Liver (tissue), 9 donors: ENCODE results near the gene TCF25. TPM values are rescaled to one million over a fixed set of nuclear protein-coding genes. Genes with fewer than 3 reads are reported as not detected.

Experiments
- DNase-seq: peaks from one replicate; pipeline ENCODE4 v3.0.0-alpha.2; 2017; ENCODE audit warnings: low spot score
- H3K27ac ChIP-seq, 2 donors: one replicate each; pipeline ENCODE4 v1.7.0; 2013; ENCODE audit warnings: inconsistent platforms in 2 of 2, low read length in 2 of 2, control low read depth in 1 of 2, low read depth in 1 of 2, mild to moderate bottlenecking in 1 of 2
- H3K27me3 ChIP-seq, 4 donors: one replicate each; pipeline versions ENCODE4 v1.6.1 to v1.7.0; 2013; ENCODE audit warnings: low read length in 3 of 4, inconsistent platforms in 1 of 4, mild to moderate bottlenecking in 1 of 4, moderate library complexity in 1 of 4; ENCODE audit not compliant: control insufficient read depth in 4 of 4, insufficient read depth in 4 of 4
- H3K36me3 ChIP-seq, 4 donors: one replicate each; pipeline versions ENCODE4 v1.6.1 to v1.7.0; 2013; ENCODE audit warnings: low read length in 3 of 4, mild to moderate bottlenecking in 3 of 4, low read depth in 1 of 4, moderate library complexity in 1 of 4; ENCODE audit not compliant: control insufficient read depth in 4 of 4, insufficient read depth in 3 of 4
- H3K4me1 ChIP-seq, 4 donors: one replicate each; pipeline versions ENCODE4 v1.6.1 to v1.7.0; 2013; ENCODE audit warnings: low read length in 3 of 4, mild to moderate bottlenecking in 3 of 4, moderate library complexity in 1 of 4; ENCODE audit not compliant: control insufficient read depth in 4 of 4, insufficient read depth in 4 of 4
- H3K4me3 ChIP-seq, 3 donors: one replicate each; pipeline versions ENCODE4 v1.6.1 to v1.7.0; 2013; ENCODE audit warnings: low read length in 3 of 3, control low read depth in 1 of 3, low read depth in 1 of 3, mild to moderate bottlenecking in 1 of 3
- H3K9ac ChIP-seq, 2 donors: one replicate each; pipeline ENCODE4 v1.7.0; 2013; ENCODE audit warnings: low read length in 2 of 2, mild to moderate bottlenecking in 2 of 2, moderate library complexity in 2 of 2, control low read depth in 1 of 2, low read depth in 1 of 2
- H3K9me3 ChIP-seq, 4 donors: one replicate each; pipeline versions ENCODE4 v1.6.1 to v1.7.0; 2013; ENCODE audit warnings: low read length in 3 of 4; ENCODE audit not compliant: control insufficient read depth in 4 of 4
- CTCF ChIP-seq: fragments of 150-350 bp; IDR thresholded peaks from 2 replicates; pipeline ENCODE4 v1.5.1; 2017; ENCODE audit warnings: improper control_type of control experiment, low read depth, low read length; ENCODE audit not compliant: missing input control
- EGR1 ChIP-seq, 2 donors: IDR thresholded peaks; 2 replicates each; pipeline ENCODE4 v1.6.1; 2016 to 2018; ENCODE audit warnings: antibody characterized with exemption in 2 of 2, low read depth in 2 of 2
- FOXA2 ChIP-seq: IDR thresholded peaks from 2 replicates; pipeline ENCODE4 v1.6.1; 2016; ENCODE audit warnings: antibody characterized with exemption
- GABPA ChIP-seq, 2 donors: IDR thresholded peaks in 1 of 2; conservative IDR thresholded peaks in 1 of 2; 2 replicates each; pipeline ENCODE4 v1.6.1; 2016; ENCODE audit warnings: antibody characterized with exemption in 2 of 2, mild to moderate bottlenecking in 1 of 2, moderate library complexity in 1 of 2
- HNF4A ChIP-seq, 2 donors: conservative IDR thresholded peaks; 2 replicates each; pipeline ENCODE4 v1.6.1; 2016; ENCODE audit warnings: antibody characterized with exemption in 2 of 2, mild to moderate bottlenecking in 2 of 2
- HNF4G ChIP-seq: IDR thresholded peaks from 2 replicates; pipeline ENCODE4 v1.6.1; 2016; ENCODE audit warnings: antibody characterized with exemption
- JUND ChIP-seq, 2 donors: IDR thresholded peaks; 2 replicates each; pipeline ENCODE4 v1.6.1; 2016; ENCODE audit warnings: antibody characterized with exemption in 2 of 2
- RAD21 ChIP-seq, 2 donors: IDR thresholded peaks; 2 replicates each; pipeline ENCODE4 v1.6.1; 2016; ENCODE audit warnings: antibody characterized with exemption in 2 of 2, mild to moderate bottlenecking in 2 of 2
- REST ChIP-seq: IDR thresholded peaks from 2 replicates; pipeline ENCODE4 v1.6.1; 2016; ENCODE audit warnings: antibody characterized with exemption, mild to moderate bottlenecking
- RXRA ChIP-seq, 2 donors: IDR thresholded peaks; 2 replicates each; pipeline ENCODE4 v1.6.1; 2017 to 2018; ENCODE audit warnings: antibody characterized with exemption in 2 of 2, mild to moderate bottlenecking in 1 of 2
- SP1 ChIP-seq: IDR thresholded peaks from 2 replicates; pipeline ENCODE4 v1.6.1; 2018; ENCODE audit warnings: antibody characterized with exemption, mild to moderate bottlenecking
- YY1 ChIP-seq: IDR thresholded peaks from 2 replicates; pipeline ENCODE4 v1.6.1; 2016; ENCODE audit warnings: antibody characterized with exemption, mild to moderate bottlenecking
- ZBTB33 ChIP-seq: IDR thresholded peaks from 2 replicates; pipeline ENCODE4 v1.6.1; 2016; ENCODE audit warnings: antibody characterized with exemption
- WGBS: extraction: QIAGEN DNeasy Blood & Tissue Kit; methylation state at CpG from one replicate; pipeline ENCODE4 v1.1.7; 2013; 5-methylcytosine and 5-hydroxymethylcytosine counted together
- polyA plus RNA-seq, 2 donors: library from polyadenylated mRNA; stranded (reverse) in 1 of 2; unstranded in 1 of 2; fragments of 200-250 nt in 1 of 2; fragments of >200 nt in 1 of 2; fragmentation: Nextera tagmentation in 1 of 2; extraction: Ambion mirVana in 1 of 2; gene quantifications; one replicate each; pipeline versions ENCODE4 v1.2.1 to v1.2.3, GENCODE V29; 2013 to 2015
- total RNA-seq, 2 donors: library from RNA; depleted of rRNA; stranded (reverse); fragments of >200 nt; gene quantifications; one replicate each; pipeline ENCODE4 v1.2.3, GENCODE V29; 2014
- donor health status: healthy.
- donor health status: healthy.
- donor health status: healthy.
- donor health status: healthy.
- donor health status: healthy.

The TCF25 gene
- total and polyA plus RNA-seq, 4 donors, result 59.6 to 98.8 (median 76.8) TPM

GRCh38 chr16:89945654-89946053 lies 72.3 kb downstream of the TCF25 start (continued):
- TF ChIP-seq YY1, result no peak

- no peak for DNase-seq
- Histone ChIP-seq H3K4me1 (peaks cover 7 to 16% (median 9%) of the 10 kb centered on the region in 4 donors), H3K27ac (no peak overlapping the region), H3K4me3 (no peak overlapping the region), H3K9ac (no peak overlapping the region), H3K9me3 (no peaks in the 10 kb centered on the region), H3K36me3 (no peaks in the 10 kb centered on the region), H3K27me3 (no peaks in the 10 kb centered on the region)
- no peak for TF ChIP-seq GABPA (IDR thresholded peaks at IDR 0.05 in 1 of 2, conservative IDR thresholded peaks at IDR 0.05 in 1 of 2)
- no peak for TF ChIP-seq HNF4G
- no peak for TF ChIP-seq RXRA (IDR thresholded peaks at IDR 0.05)
- no peak for TF ChIP-seq REST
- no peak for TF ChIP-seq JUND (IDR thresholded peaks at IDR 0.05)
- TF ChIP-seq HNF4A (conservative IDR thresholded peaks at IDR 0.05), result no peak
- no peak for TF ChIP-seq CTCF
- 75% methylated on average over 5 of the region's 5 CpGs for WGBS
These were observed 73.1 kb downstream of the TCF25 start for GRCh38 chr16:89946515-89946914.

GRCh38 chr16:89949121-89949742 lies 75.8 kb downstream of the TCF25 start:
- WGBS, result 29% methylated on average over 55 of the region's 55 CpGs
- Histone ChIP-seq H3K36me3 (no peaks in the 10 kb centered on the region), H3K9me3 (no peaks in the 10 kb centered on the region), H3K27me3 (no peaks in the 10 kb centered on the region), H3K9ac (no peak overlapping the region), H3K27ac (no peak overlapping the region), H3K4me1 (peaks cover 7 to 16% (median 9%) of the 10 kb centered on the region in 4 donors), H3K4me3 (peak overlapping the region in 2 of 3 donors; percentile 54 to 76)
- TF ChIP-seq RAD21 (IDR thresholded peaks at IDR 0.05) (no peak), SP1 (no peak), EGR1 (IDR thresholded peaks at IDR 0.05; ENCODE audit: low read depth in 2 of 2) (no peak), REST (no peak), HNF4A (conservative IDR thresholded peaks at IDR 0.05) (no peak), ZBTB33 (no peak), FOXA2 (no peak), HNF4G (no peak), CTCF (no peak)
- DNase-seq, result no peak
